Amniotic epithelial cell (primary cell): ENCODE measurements around the gene PALM2AKAP2.
"Not testable (repeated sequence)": the region's sequence is repeated elsewhere in the genome, so short reads cannot be mapped to it uniquely, and the experiment has no call there.

Experiments used
- DNase-seq: peaks from one replicate; pipeline ENCODE4 v3.0.0-alpha.2; 2010; ENCODE audit warnings: low read depth

The PALM2AKAP2 gene

DNA sequence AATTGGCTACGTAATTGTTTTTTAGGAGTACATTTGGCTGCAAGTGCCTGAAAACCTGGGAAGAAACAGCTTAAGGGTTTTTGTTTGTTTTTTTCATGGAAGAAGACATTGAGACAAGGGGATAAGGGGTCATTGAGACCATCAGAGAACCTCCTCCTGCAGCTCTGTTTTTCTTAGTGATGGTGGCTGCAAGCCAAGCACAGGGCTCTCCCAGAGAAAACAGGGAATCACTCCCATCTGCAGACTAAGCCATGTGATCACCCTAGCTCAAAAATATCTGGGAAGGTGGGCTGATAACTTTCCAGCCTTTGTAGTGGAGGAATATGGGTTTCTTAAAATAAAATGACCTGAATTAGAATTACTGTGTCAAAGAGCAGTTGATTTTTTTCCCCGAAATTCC lies 25.1 kb downstream of the PALM2AKAP2 start:
- DNase-seq, result no peak

DNA sequence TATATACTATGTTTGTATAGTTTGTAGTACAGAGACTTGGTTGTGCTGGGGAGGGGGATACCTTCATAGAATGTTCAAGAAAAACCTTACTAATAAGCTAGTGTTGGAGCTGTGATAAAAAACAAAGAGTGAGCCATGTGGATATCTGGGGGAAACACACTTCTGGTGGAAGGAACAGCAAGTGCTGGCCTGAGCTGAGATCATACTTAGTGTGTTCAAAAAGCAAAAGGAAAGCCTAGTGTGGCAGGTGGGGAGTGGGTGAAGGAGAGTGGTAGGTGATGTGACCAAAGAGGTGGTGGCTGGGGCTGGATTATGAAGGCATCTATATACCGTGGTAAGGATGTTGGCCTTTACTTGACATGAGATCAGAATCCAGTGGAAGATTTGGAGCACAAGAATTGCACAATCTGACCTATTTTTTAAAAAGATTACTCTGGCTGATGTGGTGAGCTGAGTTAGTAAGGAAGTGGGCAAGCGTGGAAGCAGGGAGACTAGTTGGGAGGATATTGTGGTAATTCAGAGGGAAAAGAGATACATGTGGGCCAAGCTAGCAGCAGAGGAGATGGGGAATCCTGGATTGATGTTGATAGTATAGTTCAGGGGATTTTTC lies 26.6 kb downstream of the PALM2AKAP2 start:
- DNase-seq, result peak; percentile 90

GRCh38 chr9:109811876-109812275 lies 31.9 kb downstream of the PALM2AKAP2 start:
- DNase-seq, result no peak

DNA sequence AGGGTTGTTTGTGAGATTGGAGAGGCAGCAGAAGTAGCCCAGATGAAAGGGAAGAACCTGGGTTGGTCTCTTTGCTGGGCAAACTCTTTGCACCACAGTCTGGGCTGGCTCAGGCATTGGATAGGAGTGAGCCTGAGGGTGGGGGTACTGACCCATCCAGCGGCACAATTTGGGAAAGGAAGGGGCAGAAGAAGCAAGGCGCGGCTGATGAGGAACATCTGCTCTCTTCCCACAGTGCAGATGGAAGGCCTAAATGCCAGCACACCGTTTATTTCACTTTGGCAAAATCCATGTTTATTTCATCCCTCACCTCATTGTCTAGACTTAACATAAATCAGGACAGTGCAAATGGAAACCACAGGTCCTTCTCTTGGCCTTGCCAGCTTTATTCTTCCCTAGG lies 32.3 kb downstream of the PALM2AKAP2 start:
- DNase-seq, result no peak

GRCh38 chr9:109812818-109813281 lies 32.9 kb downstream of the PALM2AKAP2 start:
- DNase-seq, result peak; percentile 47

DNA sequence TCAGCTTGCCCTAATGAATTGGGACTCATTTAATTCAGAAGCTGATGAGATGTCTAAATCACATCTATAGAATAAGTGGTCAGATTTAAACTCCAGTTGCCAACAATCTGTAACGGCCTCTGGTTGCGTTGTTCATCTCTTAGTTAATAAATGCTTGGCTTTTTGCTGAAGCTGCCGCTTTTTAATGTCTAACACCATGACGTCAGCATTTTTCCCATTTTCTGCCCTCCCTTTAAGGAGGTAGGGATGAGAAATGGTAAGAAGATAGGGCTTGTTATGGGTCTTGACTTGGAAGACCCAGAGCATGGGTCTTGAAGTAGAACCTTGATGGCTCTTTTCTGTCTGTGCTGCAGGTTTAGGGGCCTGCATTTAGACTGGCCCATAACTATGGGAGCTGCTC lies 33.3 kb downstream of the PALM2AKAP2 start:
- DNase-seq, result no peak

DNA sequence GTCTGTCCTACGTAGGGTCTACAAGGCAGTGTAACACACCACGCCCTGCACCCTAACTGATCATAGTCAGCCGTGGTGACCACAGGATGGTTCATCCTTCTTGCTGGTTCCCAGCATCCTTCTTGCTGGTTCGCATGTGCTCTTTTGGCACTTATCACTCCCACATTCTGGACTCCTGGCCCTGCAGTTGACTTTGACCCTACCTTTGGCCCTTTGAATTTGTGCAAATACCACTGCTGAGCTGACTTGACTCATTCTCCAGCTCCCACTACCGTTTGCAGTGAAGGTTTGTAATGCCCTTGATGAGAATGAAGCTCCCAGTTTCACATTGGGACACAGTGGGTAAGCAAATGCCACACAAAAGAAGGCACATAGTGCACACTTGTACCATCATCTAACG lies 33.8 kb downstream of the PALM2AKAP2 start:
- no peak for DNase-seq

DNA sequence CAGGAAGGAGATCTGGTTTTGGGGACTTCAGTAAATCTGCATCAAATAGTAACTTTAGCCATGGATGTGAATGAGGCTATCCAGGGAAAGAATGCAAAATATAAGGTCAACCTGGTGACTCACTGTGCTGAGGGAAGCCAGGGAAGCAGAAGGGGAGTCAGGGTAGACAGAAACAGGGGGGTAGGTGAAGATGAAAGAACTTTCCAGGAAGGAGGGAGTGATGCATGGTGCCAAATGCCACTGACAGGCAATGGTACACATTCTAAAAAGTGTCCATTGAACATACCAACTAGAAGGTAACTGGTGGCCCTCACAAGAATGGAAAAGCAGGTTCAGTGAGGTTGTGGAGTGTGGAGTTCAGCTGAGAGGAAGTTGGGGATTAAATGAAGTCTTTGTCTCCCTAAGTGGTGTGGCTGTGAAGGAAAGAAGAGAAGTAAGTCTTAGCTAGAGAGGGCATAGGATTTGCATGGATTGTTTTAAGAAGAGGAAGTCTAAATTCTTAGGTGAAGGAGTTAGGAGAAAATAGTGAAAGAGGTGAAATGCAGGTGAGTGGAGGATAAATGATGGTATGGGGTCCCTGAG lies 35.5 kb downstream of the PALM2AKAP2 start:
- DNase-seq, result peak; percentile 37

DNA sequence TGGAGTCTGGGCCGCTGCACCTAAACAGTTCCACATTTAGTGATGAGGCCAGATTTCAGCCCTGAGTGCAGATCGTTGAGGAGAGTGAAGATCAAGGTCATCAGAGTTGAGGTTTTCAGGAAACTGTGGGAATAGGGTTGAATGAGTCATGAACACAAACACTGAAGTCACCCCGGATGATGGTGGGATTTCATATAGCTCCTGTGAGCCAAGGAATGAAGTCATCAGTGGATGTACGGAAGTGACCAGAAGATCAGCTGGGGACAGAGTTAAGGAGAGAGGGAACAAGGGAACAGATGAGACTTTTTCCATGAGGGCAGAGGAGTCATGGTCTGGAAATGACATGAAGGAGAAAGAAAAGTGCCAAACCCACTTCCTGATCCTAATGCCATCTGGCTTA lies 36.5 kb downstream of the PALM2AKAP2 start:
- peak; percentile 92 for DNase-seq

- DNase-seq, result peak; percentile 34
Observed at GRCh38 chr9:109817146-109817845, 37.3 kb downstream of the PALM2AKAP2 start.

DNA sequence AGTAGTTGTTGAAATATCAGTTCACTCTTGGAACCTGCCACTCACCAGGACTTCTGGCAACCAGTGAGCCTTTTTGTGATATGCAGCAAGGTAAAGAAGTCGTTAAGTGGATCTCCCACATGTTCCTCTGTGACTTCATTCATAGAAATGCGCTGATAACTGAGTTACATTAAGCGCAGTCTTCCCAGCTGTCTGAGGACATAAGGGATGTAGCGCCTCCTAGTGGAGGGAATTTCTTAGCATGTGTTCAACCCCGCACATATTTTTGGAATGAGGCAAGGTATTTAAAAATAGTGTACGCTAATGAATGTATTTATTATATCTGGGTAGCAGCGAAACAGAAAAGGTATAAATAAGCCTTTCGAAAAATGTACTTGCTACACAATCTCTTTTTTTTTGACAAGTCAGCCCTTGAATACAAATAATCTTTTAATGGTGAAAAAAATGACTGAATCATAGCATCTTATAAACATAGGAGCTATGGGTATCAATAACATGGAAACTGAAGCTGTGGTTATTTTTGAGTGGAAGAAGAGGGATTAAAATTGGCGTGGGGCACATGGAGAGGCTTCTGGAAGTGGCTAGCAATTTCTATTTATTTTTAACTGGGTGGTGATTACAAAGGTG lies 38.0 kb downstream of the PALM2AKAP2 start:
- DNase-seq, result peak; percentile 96

- no peak for DNase-seq
Observed at GRCh38 chr9:109821711-109822110, 41.7 kb downstream of the PALM2AKAP2 start.

- not testable (repeated sequence) for DNase-seq
Observed at GRCh38 chr9:109825383-109825782, 45.4 kb downstream of the PALM2AKAP2 start.

GRCh38 chr9:109826559-109826958 lies 46.6 kb downstream of the PALM2AKAP2 start:
- DNase-seq, result no peak

DNA sequence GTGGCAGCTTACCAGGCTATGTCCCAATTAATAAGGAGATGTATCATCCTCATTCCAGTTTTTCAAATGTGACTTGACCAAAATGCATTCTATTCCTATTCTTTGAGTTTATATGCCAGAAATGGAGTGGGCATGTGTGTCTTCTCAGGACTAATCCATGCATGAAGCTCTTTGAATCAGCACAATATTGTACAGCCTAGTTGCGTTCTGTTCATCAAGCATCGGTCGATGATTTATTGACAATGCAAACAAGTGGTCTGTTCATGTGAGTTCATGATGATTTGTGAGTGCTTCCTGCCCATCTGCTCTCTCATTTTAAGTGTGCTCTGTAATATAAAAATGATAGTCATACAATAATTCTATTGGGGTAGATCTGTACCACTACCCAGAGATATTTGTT lies 48.3 kb downstream of the PALM2AKAP2 start:
- no peak for DNase-seq
